ENCODE measurements around the gene MEGF11.

The MEGF11 gene

GRCh38 chr15:66154581-66154980, 99.0 kb downstream of the MEGF11 start:
- intact Hi-C loops (cut with DNase I; ENCODE audit: low total_unique reads): no loop called here
- no peaks in the 10 kb centered on the region for H3K4me1 ChIP-seq
- H3K9me3 ChIP-seq: no peaks in the 10 kb centered on the region
- peaks cover 0 to 61% of the 10 kb centered on the region in 2 donors for H3K27me3 ChIP-seq
- no peak overlapping the region for H3K27ac ChIP-seq
- no peak overlapping the region for H3K4me3 ChIP-seq
- DNase-seq: no peak
- TF ChIP-seq CTCF (IDR thresholded peaks at IDR 0.05): no peak
- H3K36me3 ChIP-seq: no peaks in the 10 kb centered on the region

- Histone ChIP-seq H3K27me3 (peaks cover 0 to 66% of the 10 kb centered on the region in 2 donors), H3K9me3 (no peaks in the 10 kb centered on the region), H3K27ac (no peak overlapping the region), H3K4me3 (no peak overlapping the region), H3K36me3 (no peaks in the 10 kb centered on the region), H3K4me1 (no peaks in the 10 kb centered on the region)
- DNase-seq: no peak
- no peak for TF ChIP-seq CTCF (IDR thresholded peaks at IDR 0.05)
- intact Hi-C loops (cut with DNase I; ENCODE audit: low total_unique reads): no loop called here
Measured at GRCh38 chr15:66153549-66154415, 99.8 kb downstream of the MEGF11 start.

DNA sequence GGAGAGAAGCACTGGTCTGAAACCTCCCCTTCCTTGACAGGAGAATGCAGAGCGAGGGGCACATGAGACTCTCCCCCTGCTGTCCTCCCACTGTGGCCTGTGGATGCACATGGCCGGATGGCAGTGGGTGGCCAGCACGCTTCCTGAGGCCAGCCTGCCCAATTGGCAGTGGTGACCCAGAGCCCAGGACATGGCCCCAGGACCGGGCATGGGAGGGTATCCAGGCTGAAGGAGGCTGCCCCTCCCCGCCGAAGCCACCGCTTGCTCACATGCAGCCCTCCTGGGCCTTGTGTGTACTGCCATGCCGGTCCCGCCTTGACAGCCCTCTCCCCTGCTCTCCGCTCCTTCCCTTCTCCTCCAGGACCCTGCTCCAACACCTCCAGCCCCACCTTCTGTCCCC, 100.9 kb downstream of the MEGF11 start:
- Histone ChIP-seq H3K4me1 (no peaks in the 10 kb centered on the region), H3K36me3 (no peaks in the 10 kb centered on the region), H3K9me3 (no peaks in the 10 kb centered on the region), H3K27me3 (peaks cover 0 to 73% of the 10 kb centered on the region in 2 donors), H3K4me3 (no peak overlapping the region), H3K27ac (no peak overlapping the region)
- no peak for DNase-seq
- TF ChIP-seq CTCF (IDR thresholded peaks at IDR 0.05): no peak
- intact Hi-C loops (cut with DNase I; ENCODE audit: low total_unique reads): no loop called here

DNA sequence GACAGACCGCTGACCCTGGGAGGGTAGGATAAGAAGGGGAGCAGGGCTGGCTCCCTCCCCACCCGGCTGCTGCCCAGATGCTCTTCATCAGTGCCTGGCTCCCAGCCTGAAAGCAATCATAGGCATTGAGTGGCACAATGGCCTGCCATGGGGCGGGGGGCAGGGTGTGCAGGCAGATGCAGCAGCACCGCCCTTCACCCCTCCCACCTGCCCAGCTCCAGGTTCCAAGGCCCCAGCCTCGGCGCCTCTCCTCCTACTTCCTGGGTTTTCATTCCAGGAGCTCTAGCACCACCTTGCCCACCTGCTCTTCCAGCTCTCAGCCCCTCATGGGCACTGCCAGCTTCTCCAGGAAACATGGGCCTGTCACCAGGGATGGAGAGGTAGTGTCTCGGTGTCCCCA, 101.7 kb downstream of the MEGF11 start:
- H3K36me3 ChIP-seq: no peaks in the 10 kb centered on the region
- H3K4me3 ChIP-seq: no peak overlapping the region
- no peak for TF ChIP-seq CTCF (IDR thresholded peaks at IDR 0.05)
- intact Hi-C loops (cut with DNase I; ENCODE audit: low total_unique reads): no loop called here
- H3K27ac ChIP-seq: no peak overlapping the region
- peaks cover 0 to 76% of the 10 kb centered on the region in 2 donors for H3K27me3 ChIP-seq
- H3K9me3 ChIP-seq: no peaks in the 10 kb centered on the region
- H3K4me1 ChIP-seq: no peaks in the 10 kb centered on the region
- DNase-seq: no peak

DNA sequence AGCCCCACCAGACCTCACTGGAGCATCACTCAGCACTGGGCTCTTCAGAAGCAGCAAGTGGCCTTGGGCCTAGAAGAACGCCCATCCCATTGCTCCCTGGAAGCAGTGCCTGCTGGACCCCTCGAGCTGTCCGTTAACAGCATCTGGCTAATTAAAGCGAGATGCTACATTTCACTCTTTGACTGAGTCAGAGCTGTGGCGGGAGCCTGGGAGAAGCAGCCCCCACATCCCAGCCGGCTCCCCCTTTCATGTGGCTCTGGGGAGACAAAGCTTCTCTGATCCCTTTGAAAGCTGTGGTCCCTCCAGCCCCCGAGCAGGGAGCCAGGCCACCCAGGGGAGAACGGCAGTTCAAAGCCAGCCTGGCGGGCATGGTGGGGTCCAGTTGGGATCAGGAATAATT, 103.7 kb downstream of the MEGF11 start:
- no peak for TF ChIP-seq CTCF (IDR thresholded peaks at IDR 0.05)
- Histone ChIP-seq H3K27ac (no peak overlapping the region), H3K27me3 (peaks cover 0 to 70% of the 10 kb centered on the region in 2 donors), H3K36me3 (no peaks in the 10 kb centered on the region), H3K4me3 (no peak overlapping the region), H3K9me3 (no peaks in the 10 kb centered on the region), H3K4me1 (no peaks in the 10 kb centered on the region)
- intact Hi-C loops (cut with DNase I; ENCODE audit: low total_unique reads): no loop called here
- DNase-seq: no peak

Data from tibial artery (tissue), 4 donors.